CD4-positive, alpha-beta T cell treated with Interleukin-21 for 1 hour (primary cell): ENCODE data around the gene LSMEM2.
"Not testable (repeated sequence)": the region's sequence is repeated elsewhere in the genome, so short reads cannot be mapped to it uniquely, and the experiment has no call there.

Experiments used
- DNase-seq: peaks from one replicate; pipeline ENCODE4 v3.0.0-alpha.2; 2020

The LSMEM2 gene

GRCh38 chr3:50266017-50266416 is 12.9 kb upstream of the LSMEM2 start:
- DNase-seq = no peak

GRCh38 chr3:50266836-50267235 is 12.1 kb upstream of the LSMEM2 start:
- DNase-seq = no peak

- no peak for DNase-seq
Observed at GRCh38 chr3:50267280-50267913, 11.5 kb upstream of the LSMEM2 start.

GRCh38 chr3:50268276-50268675 is 10.6 kb upstream of the LSMEM2 start:
- no peak for DNase-seq

- DNase-seq = no peak
Observed at GRCh38 chr3:50268703-50269451, 10.0 kb upstream of the LSMEM2 start, which contains the start of gene SEMA3B. SEMA3B (plus strand) TSS chr3:50269147; CDS start chr3:50269241, 94 bp downstream.

- DNase-seq = no peak
Observed at GRCh38 chr3:50269460-50269859, 9.4 kb upstream of the LSMEM2 start.

- no peak for DNase-seq
Observed at GRCh38 chr3:50269977-50270413, 8.9 kb upstream of the LSMEM2 start.

- no peak for DNase-seq
Observed at GRCh38 chr3:50270422-50271224, 8.3 kb upstream of the LSMEM2 start.

- no peak for DNase-seq
Observed at GRCh38 chr3:50271314-50271936, 7.5 kb upstream of the LSMEM2 start.

- DNase-seq = not testable (repeated sequence)
Observed at GRCh38 chr3:50272538-50272910, 6.4 kb upstream of the LSMEM2 start.

- peak; percentile 84 for DNase-seq
Observed at GRCh38 chr3:50272911-50273688, 5.8 kb upstream of the LSMEM2 start.

GRCh38 chr3:50273689-50274065 is 5.2 kb upstream of the LSMEM2 start:
- DNase-seq = no peak

- DNase-seq = peak; percentile 72
Observed at GRCh38 chr3:50274371-50275104, 4.3 kb upstream of the LSMEM2 start.

- no peak for DNase-seq
Observed at GRCh38 chr3:50275141-50275995, 3.5 kb upstream of the LSMEM2 start.

- DNase-seq = peak; percentile 24
Observed at GRCh38 chr3:50275996-50276761, 2.7 kb upstream of the LSMEM2 start.

GRCh38 chr3:50276762-50277101 is 2.2 kb upstream of the LSMEM2 start:
- DNase-seq = no peak

- no peak for DNase-seq
Observed at GRCh38 chr3:50278123-50278879, 586 bp upstream of the LSMEM2 start.

GRCh38 chr3:50279255-50280016 is 549 bp downstream of the LSMEM2 start:
- DNase-seq = no peak
